GM19239 (cell line): ENCODE data around the gene ITSN2.
A peak's percentile ranks its signal among the peaks of the same experiment; 100 is the strongest.

Source experiments
- DNase-seq: peaks from one replicate; pipeline ENCODE4 v3.0.0; 2011; ENCODE audit warnings: low spot score; ENCODE audit not compliant: insufficient read length
- FAIRE-seq: peaks from 2 replicates; lab custom pipeline; 2011; peaks lifted over from hg19 to GRCh38; lab: Jason Lieb, UNC

The ITSN2 gene

DNA sequence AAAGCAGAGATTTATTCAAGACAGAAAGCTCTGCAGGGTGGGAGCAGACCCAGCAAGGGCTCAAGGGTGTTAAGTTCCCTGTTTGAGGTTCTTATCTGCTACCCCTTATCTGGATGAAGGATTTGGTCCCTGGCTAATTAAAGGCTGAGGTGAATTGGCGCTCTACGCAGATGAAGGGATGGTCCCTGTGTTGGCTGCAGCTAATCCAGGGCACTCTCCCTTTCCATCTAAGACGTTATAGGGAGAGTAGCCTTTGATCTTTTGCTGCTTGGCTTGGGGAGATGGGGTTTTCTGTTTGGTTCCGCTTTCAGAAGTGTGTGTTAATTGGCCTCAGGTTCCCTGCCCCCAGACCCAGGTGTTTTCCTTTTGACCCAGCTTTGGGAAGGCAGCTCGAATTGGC, 168.5 kb downstream of the ITSN2 start:
- DNase-seq: no peak
- no peak for FAIRE-seq

GRCh38 chr2:24191156-24191555, 169.2 kb downstream of the ITSN2 start:
- DNase-seq (no peak), FAIRE-seq (no peak)

- FAIRE-seq (no peak), DNase-seq (no peak)
These were observed 169.8 kb downstream of the ITSN2 start for GRCh38 chr2:24190503-24190902.

GRCh38 chr2:24189551-24189950, 170.8 kb downstream of the ITSN2 start:
- no peak for FAIRE-seq
- no peak for DNase-seq

DNA sequence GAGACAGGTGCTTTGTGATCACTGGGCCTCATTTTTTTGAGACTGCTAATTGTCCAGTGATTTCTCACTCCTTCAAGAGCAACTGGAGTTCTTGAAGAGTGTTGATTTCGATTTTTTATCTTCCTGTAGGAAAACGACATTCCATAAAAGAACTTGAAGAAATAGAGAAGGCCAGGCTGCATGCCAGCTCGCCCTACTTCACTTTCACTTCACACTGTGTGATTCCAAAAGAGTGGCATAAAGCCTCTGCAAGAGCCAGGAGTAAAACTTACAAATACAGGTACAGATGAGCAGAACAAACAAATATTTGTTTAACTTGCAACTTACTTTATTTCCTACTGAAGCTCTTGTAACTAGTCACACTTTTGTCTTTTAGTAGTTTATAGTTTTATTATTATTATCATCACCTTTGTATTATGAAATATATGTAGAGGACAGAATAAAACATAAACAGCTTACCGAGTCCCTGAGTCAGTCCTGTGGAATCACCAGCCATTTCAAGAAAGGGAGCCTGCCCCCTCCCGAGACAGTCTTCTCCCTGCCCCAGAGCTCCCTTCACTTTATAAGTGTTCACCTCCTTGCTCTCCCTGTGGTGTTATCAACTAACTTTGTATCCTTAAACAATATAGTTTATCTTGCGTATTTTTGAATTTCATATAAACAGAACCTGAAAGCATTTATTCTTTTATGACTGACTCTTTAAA, 176.8 kb downstream of the ITSN2 start:
- DNase-seq: no peak
- no peak for FAIRE-seq

DNA sequence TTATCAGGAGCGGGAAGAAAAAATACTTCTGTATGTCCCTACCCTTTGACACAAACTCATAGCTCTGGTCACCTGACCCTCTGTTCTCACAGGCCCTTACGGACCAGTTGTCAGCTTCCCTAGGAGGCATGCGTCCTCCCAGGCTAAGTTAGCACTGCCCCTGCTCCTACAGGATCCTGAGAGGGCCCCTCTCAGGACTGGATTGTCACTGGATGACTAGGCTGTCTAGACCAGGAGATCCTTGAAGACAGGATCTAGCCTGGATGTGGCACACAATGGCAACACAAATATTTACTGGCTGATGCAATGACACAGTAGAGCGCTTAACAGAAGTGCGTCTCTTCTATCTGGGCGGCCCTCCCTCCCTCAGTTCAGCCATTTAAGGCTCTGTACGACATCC, 177.8 kb downstream of the ITSN2 start:
- DNase-seq: no peak
- no peak for FAIRE-seq

GRCh38 chr2:24181849-24182248, 178.5 kb downstream of the ITSN2 start:
- no peak for DNase-seq
- FAIRE-seq: no peak

DNA sequence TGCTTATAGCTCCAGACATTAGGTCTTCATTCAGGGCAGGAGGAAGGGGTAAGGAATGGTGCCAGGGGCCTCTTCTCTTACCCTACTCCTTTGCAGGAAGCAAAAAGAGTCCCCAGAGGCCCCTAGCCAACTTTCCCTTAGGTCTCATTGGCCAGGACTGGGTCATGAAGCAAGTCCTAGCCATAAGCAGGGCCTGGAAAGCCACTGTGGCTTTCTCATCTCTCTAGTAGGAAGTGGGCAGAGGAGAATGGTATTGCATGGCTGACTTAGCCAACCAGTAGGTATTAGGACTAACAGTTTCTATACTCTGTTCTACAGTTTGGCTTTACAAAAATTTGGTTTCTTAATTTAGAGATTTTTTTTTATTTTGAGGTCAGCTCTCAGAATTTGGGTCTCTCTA, 180.7 kb downstream of the ITSN2 start:
- no peak for DNase-seq
- no peak for FAIRE-seq

- no peak for FAIRE-seq
- DNase-seq: no peak
These were observed 184.0 kb downstream of the ITSN2 start for GRCh38 chr2:24176326-24176725.

DNA sequence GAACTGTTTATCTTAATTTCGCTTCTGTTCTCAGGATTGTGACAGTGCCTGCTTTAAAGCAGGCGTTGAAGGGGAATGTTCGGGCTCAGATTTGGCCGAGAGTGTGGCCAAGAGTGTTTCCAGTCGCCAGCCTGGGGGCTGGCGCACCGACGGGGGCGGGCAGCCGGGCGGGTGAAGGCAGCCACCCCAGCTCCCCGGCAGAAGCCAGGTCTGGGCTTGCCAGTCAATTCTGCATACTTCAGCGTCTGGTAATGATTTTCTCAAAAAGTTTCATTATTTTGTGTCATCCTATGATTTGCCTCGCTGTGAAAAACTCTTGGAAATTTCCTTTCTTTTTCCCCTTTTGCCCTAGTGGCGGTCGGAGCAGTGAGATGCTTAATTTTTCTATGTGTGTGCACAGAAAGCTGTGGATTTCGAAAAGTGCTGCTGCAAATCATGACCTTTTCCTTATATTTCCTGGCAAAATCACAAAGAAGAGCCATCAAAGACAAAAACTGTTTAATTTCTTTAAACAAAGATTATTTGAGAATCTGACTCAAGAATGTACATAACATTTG, 184.6 kb downstream of the ITSN2 start:
- FAIRE-seq (no peak), DNase-seq (no peak)

GRCh38 chr2:24174851-24175277, 185.5 kb downstream of the ITSN2 start, which contains the start of gene FAM228A:
Gene FAM228A (plus strand): TSS chr2:24175053. CDS start chr2:24175481, 428 bp downstream.
- FAIRE-seq (no peak), DNase-seq (no peak)

DNA sequence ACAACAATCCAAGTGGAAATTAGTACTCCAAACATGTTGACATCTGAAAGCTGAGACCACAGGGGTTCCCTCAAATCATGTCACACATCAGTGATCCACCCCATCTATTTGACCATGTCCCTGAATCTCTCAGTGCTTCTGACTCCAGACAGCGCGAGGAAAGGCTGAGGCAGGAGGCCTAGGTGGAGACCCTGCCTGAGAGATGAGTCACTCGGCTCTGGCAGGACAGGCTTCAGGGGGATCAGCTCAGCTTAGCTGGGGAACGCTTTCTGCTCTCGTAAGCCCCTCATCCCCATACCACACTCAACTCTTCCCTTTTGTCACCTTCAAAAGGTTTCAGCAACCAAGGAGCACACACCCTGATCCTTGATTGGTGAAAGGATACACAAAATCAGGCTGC, 191.3 kb downstream of the ITSN2 start:
- no peak for DNase-seq
- no peak for FAIRE-seq

GRCh38 chr2:24164416-24164973, 195.8 kb downstream of the ITSN2 start:
- FAIRE-seq (peak; percentile 82), DNase-seq (peak; percentile 40)

- no peak for DNase-seq
- FAIRE-seq: no peak
These were observed 196.7 kb downstream of the ITSN2 start for GRCh38 chr2:24163601-24164000.

DNA sequence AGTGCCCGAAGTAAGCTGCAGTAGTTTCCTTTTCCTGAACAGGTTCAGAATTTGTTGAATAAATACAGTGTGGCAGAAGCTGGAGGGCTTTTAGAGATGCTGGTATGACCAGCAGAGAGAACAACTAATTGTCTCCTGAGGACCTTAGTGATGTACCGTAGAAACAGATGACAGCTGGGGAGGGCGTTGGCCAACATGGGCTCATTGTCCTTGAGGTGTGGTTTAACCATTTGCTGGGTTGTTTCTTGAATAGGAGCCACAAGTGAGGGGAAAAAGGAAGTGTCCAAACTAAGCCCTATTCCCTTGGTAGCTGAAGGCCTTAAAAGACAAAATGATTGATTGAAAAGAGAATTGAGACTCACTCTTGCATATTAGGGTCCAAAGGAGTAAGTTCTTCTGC, 197.2 kb downstream of the ITSN2 start:
- DNase-seq: no peak
- no peak for FAIRE-seq

- FAIRE-seq (no peak), DNase-seq (no peak)
These were observed 197.8 kb downstream of the ITSN2 start for GRCh38 chr2:24162494-24162893.

GRCh38 chr2:24160761-24161160, 199.6 kb downstream of the ITSN2 start:
- FAIRE-seq (no peak), DNase-seq (no peak)

DNA sequence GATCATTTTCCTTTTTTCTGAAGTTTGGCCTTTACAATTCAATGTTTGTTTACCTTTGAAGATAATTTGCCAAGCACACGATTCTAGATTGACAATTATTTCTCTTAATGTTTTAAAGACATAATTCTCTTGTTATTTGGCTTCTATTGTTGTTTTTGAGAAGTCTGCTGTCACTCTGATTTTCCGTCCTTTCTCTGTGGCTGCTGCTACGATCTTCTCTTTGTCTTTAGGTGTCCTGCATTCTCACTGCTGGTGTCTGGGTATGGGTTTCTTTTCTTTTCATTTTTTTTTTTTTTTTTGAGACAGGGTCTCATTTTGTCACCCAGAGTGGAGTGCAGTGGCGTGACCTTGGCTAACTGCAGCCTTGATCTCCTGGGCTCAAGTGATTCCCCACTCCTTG, 200.6 kb downstream of the ITSN2 start:
- DNase-seq (no peak), FAIRE-seq (no peak)

DNA sequence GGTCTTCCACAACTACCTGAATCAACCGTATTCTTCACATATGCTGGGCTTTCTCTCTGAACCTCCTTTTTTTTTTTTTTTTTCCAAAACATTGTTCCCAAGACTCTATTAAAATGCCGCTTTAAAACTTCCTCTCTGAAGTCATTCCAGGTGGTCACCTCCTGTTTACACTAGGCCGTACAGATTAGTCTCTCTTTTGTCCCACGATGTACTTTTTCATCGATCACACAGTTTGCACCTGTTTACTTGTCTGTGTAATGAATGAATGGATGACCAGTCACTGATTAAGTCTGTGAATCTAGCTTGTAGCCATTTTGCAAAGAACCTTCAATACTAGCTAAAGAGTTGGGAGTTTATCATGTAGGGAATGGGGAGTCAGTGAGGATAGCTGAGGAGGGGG, 202.2 kb downstream of the ITSN2 start:
- no peak for DNase-seq
- no peak for FAIRE-seq

GRCh38 chr2:24153478-24153877, 206.9 kb downstream of the ITSN2 start:
- DNase-seq (no peak), FAIRE-seq (no peak)
